Measurements from ENCODE around the gene SNX8.

The SNX8 gene

DNA sequence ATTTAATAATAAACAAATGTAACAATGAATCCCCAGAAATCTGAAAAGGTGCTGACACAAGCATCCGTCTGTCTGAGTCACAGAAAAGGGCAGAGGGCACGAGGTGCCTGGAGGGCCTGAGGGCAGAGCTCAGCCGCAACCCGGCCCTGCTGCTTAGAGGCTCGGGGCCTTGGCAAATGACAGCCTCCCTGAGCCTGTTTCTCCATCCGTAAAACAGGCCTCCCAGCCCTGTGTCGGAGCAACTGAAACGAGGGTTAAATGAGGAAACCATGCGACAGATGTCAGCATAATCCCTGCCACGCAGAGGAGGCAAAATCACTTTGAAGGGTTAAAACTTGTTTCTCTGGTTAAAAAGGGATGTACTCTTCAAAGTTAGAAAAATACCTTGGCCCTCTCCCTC, 47.3 kb downstream of the SNX8 start:
- no peak overlapping the region for H3K4me3 ChIP-seq (ENCODE audit: low read depth, low read length)

GRCh38 chr7:2264158-2264557, 50.1 kb downstream of the SNX8 start:
- H3K4me3 ChIP-seq (ENCODE audit: low read depth, low read length), result no peak overlapping the region

DNA sequence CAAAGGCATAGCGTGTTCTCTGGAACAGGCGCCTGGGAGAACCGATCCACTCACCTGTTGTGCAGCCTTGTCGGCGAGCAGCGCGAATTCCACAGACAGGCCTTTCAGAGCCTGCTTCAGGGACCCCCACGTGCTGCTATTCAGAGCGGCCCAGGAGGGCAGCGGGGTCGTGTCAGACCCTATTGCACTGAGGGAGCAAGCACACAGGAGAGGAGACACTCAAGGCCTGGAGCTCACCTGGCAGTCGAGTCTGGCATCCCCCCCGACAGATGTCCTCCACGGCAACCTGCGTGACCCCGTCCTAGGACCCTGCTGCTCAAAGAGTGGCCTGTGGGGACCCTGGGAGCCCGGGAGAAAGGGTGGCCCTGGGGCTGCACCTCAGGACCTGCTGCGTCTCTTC, 51.1 kb downstream of the SNX8 start:
- no peak overlapping the region for H3K4me3 ChIP-seq (ENCODE audit: low read depth, low read length)

GRCh38 chr7:2261611-2262010, 52.6 kb downstream of the SNX8 start:
- H3K4me3 ChIP-seq (ENCODE audit: low read depth, low read length), result no peak overlapping the region

DNA sequence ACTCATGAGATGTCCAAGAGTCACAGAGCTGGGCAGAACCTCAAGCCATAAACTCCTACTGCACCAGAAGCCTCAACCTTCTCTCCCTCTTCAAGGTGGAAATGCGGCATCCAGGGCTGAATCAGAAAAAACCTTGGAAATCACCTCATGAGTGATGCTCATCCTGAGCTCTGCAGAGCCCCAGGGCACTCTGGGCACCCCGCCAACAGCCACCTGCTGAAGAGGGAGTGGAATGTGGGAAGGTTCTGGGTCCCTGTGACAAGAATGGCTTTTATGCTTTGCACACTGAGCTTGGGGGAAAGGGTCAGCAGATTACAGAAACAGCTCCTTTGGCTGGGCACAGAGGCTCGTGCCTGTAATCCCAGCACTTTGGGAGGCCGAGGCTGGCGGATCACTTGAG, 53.4 kb downstream of the SNX8 start:
- H3K4me3 ChIP-seq (ENCODE audit: low read depth, low read length), result no peak overlapping the region

- no peak overlapping the region for H3K4me3 ChIP-seq (ENCODE audit: low read depth, low read length)
These were observed 54.8 kb downstream of the SNX8 start for GRCh38 chr7:2259480-2259879.

- no peak overlapping the region for H3K4me3 ChIP-seq (ENCODE audit: low read depth, low read length)
These were observed 55.4 kb downstream of the SNX8 start for GRCh38 chr7:2258661-2259365.

DNA sequence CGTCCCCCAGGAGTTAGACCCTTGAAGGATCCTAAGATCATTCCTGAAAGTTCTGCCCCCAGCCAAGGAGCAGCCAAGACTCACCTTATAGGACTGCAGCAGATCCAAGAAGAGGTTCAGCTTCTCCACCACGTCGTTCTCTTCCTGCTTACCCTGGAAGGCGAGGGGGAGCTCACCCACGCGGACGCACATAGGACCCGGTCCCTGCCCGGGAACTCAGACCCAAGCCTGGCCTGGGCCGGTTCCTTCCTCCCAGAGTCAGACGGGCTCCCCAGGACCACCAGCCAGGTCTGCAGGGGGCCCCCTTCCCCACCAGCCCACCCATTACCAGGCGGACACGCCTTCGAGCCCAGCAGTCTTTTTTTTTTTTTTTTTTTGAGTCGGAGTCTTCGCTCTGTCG, 56.6 kb downstream of the SNX8 start:
- no peak overlapping the region for H3K4me3 ChIP-seq (ENCODE audit: low read depth, low read length)

GRCh38 chr7:2257046-2257551, 57.1 kb downstream of the SNX8 start:
- no peak overlapping the region for H3K4me3 ChIP-seq (ENCODE audit: low read depth, low read length)

GRCh38 chr7:2256306-2257045, 57.8 kb downstream of the SNX8 start:
- H3K4me3 ChIP-seq (ENCODE audit: low read depth, low read length), result no peak overlapping the region

- no peak overlapping the region for H3K4me3 ChIP-seq (ENCODE audit: low read depth, low read length)
These were observed 58.8 kb downstream of the SNX8 start for GRCh38 chr7:2255145-2256139.

- no peak overlapping the region for H3K4me3 ChIP-seq (ENCODE audit: low read depth, low read length)
These were observed 59.7 kb downstream of the SNX8 start for GRCh38 chr7:2254429-2255144.

- H3K4me3 ChIP-seq (ENCODE audit: low read depth, low read length), result no peak overlapping the region
These were observed 60.6 kb downstream of the SNX8 start for GRCh38 chr7:2253525-2254244.

GRCh38 chr7:2253021-2253420, 61.2 kb downstream of the SNX8 start:
- H3K4me3 ChIP-seq (ENCODE audit: low read depth, low read length), result no peak overlapping the region

GRCh38 chr7:2251841-2252771, 62.1 kb downstream of the SNX8 start:
- no peak overlapping the region for H3K4me3 ChIP-seq (ENCODE audit: low read depth, low read length)

DNA sequence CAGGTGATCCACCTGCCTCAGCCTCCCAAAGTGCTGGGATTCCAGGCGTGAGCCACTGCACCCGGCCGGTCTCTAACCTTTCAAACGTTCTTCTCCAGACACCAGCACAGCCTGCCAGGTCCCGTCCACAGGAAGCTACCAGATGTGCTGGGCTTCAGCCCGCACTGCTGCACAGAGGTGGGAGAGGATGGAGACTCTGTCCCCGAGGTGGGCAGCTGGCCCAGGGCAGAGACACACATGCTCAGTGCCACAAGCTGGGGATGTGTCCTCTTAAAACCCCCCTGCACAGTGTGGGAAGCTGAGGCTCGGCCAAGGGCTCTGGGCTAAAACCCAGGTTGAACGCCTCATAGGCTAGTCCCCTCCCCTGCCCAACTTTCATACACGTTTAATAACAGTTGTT, 62.9 kb downstream of the SNX8 start:
- H3K4me3 ChIP-seq (ENCODE audit: low read depth, low read length), result no peak overlapping the region

GRCh38 chr7:2249744-2250323, 64.4 kb downstream of the SNX8 start:
- H3K4me3 ChIP-seq (ENCODE audit: low read depth, low read length), result no peak overlapping the region

GRCh38 chr7:2248984-2249694, 65.1 kb downstream of the SNX8 start:
- no peak overlapping the region for H3K4me3 ChIP-seq (ENCODE audit: low read depth, low read length)

All from iPS-11a (cell line).